Measurements from ENCODE around the gene PPP4R1.

The PPP4R1 gene

DNA sequence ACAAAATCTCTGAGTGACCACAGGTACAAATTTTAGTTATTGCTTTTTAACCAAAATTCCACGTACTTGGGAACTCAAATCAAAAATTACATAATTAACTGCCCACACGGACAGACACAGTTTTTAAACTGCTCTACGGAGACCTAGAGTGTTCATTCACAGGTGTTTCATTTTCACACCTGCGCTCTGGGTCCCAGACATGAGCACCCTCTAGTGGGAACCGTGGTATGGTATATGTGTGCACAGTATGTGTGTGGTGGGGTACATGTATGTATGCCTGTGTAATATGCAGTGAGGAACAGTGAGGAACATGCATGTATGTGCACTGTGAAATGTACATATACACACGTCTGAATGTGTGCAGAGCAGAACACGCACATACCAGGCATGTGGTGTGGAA lies 65.0 kb downstream of the PPP4R1 start:
- DNase-seq (ENCODE audit: low read depth in 2 of 2, low spot score in 1 of 2), result no peak

DNA sequence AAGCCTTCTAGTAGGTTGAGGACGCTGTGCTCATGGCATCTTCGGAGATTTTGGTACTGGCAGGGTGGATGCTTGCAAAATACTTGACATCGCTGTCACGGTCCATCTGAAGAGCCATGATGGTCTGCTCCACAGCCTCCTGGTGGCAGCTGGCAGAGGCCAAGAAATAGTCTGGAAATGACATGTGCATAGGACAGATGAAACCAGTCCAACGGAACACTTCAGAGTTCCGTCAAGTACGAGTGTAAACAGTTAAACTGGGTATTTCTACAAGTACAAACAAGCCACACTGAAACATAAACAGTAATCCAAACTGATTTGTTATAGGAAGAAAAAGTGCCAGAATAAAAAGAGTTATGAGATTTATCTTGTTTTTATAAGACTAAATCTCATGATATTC lies 66.6 kb downstream of the PPP4R1 start:
- no peak for DNase-seq (ENCODE audit: low read depth in 2 of 2, low spot score in 1 of 2)

DNA sequence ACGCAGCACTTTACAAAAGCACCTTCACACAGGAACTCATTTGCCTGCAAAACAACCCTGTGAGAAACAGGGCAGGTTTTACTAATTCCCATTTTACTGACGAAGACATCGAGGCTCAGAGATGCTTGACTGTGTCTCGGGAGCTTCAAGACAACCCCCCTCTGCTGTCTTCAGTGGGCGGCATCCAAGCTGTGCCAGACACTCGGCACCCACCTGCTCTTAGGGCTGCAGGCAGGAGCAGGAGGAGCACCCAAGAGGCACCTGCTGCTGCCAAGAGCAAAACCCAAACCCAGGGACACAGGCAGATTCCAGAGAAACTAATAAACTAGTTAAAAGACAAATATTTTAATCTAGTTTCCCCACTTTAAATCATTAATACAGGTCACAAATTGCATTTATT lies 67.9 kb downstream of the PPP4R1 start:
- no peak for DNase-seq (ENCODE audit: low read depth in 2 of 2, low spot score in 1 of 2)

DNA sequence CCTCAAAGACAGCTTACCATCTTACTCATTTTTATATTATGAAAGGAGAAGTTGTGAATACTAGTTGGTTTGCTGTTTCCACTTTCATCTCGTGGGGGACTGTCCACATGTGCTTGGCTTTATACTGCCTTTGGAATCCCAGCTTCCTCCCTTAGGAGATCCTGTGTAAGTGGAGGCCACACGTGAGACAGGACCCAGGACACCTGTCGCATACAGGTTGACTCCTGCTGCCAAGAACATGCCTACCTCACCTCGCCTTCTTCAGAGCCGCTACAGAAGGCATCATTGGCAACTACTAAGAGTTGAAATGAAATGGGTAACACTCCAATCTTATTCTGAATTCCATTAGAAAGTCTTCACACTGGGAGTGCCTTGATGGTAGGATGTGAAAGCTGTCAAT lies 69.3 kb downstream of the PPP4R1 start:
- no peak for DNase-seq (ENCODE audit: low read depth in 2 of 2, low spot score in 1 of 2)

GRCh38 chr18:9542924-9543323 lies 71.4 kb downstream of the PPP4R1 start:
- no peak for DNase-seq (ENCODE audit: low read depth in 2 of 2, low spot score in 1 of 2)

- DNase-seq (ENCODE audit: low read depth in 2 of 2, low spot score in 1 of 2), result no peak
Measured at GRCh38 chr18:9539938-9540337, 74.4 kb downstream of the PPP4R1 start.

DNA sequence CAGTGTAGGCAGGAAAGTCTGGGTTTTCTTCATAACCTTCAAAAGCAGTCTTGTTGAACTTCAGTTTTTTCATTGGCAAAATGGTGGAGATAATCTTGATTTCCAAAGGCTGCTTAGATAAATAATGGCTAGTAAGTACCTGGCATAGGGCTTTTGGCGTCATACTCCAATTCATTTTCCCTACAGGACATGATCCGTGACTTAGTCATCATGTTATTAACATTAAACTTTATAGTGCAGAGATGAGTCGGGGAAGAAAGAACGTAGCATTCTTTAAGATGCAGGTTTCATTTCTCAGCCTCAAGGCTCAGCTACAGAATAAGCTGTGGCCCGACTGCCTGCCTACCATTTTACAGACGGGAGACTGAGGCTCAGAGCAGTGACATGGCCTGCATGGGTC lies 75.1 kb downstream of the PPP4R1 start:
- no peak for DNase-seq (ENCODE audit: low read depth in 2 of 2, low spot score in 1 of 2)

DNA sequence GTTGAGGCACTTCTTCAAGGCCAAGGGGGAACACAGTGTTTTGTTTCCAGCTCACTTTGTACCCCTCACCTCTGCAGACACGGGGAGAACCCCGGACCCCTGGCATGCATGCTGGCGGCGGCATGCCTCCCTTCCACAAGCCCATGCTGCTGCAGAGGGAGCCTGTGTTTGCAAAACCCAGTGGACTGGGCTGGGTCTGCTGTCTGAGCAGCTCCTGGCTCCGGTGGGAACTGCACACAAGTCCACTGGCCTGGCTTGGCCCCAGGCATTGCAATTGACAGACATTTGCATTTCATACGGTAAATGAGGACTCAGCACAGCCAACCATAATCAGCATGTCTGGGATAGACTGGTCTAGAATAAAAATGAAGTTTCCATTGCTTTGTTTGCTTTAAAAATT lies 76.7 kb downstream of the PPP4R1 start:
- no peak for DNase-seq (ENCODE audit: low read depth in 2 of 2, low spot score in 1 of 2)

- DNase-seq (ENCODE audit: low read depth in 2 of 2, low spot score in 1 of 2), result no peak
Measured at GRCh38 chr18:9536354-9537152, 77.8 kb downstream of the PPP4R1 start.

DNA sequence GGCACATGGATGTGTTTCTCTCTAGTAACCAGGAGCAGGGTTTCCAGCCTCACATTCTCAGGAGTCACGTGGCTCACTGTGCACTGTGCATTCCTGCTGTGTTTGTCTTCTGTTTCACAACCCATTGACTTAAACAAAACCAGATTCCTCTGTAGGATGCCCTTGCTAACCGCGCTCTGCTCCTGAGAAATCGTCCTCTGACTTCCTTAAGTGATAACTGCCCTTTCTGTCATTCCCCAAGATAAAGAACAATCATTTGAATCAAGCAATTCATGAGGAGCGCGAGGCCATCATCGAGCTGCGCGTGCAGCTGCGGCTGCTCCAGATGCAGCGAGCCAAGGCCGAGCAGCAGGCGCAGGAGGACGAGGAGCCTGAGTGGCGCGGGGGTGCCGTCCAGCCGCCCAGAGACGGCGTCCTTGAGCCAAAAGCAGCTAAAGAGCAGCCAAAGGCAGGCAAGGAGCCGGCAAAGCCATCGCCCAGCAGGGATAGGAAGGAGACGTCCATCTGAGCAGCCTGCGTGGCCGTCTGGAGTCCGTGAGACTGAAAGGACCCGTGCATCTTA lies 78.8 kb downstream of the PPP4R1 start:
- no peak for DNase-seq (ENCODE audit: low read depth in 2 of 2, low spot score in 1 of 2)

- no peak for DNase-seq (ENCODE audit: low read depth in 2 of 2, low spot score in 1 of 2)
Measured at GRCh38 chr18:9534844-9535243, 79.5 kb downstream of the PPP4R1 start.

- no peak for DNase-seq (ENCODE audit: low read depth in 2 of 2, low spot score in 1 of 2)
Measured at GRCh38 chr18:9531791-9532410, 82.5 kb downstream of the PPP4R1 start.

GRCh38 chr18:9530226-9531009 lies 83.9 kb downstream of the PPP4R1 start:
- DNase-seq (ENCODE audit: low read depth in 2 of 2, low spot score in 1 of 2), result no peak

DNA sequence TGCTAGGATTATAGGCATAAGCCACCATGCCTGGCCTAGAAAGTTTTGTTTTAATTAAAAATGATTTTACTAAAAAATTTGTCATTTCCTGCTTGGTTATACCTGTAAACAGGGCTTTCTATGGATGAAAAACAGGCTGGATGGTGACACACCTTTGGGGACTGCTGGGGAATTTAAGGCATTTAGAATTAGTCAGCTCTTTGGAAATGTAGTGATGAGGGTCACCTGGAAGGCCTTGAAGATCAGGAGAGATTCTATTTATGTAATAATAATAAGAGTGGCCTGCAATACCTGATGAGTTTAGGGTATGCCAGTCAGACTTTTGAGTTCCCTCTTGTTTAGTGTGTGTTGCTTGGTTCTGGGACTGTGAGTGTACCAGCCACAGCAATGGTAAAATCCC lies 87.9 kb downstream of the PPP4R1 start:
- no peak for DNase-seq (ENCODE audit: low read depth in 2 of 2, low spot score in 1 of 2)

- DNase-seq (ENCODE audit: low read depth in 2 of 2, low spot score in 1 of 2), result no peak
Measured at GRCh38 chr18:9522952-9523351, 91.4 kb downstream of the PPP4R1 start.

DNA sequence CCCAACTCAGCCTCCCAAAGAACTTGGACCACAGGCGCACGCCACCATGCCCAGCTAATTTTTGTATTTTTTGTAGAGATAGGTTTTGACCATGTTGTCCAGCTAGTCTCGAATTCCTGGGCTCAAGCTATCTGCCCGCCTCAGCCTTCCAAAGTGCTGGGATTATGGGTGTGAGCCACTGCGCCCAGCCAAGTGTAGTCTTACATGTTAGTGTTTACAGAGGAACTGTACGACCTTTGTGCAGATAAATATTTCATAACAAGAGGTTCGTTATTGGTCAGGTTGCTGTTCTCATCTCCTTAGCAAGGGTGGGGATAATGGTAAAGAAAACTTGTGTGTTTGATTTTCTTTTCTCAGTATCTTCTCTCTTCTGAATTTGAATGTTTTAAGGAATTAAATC lies 92.6 kb downstream of the PPP4R1 start:
- DNase-seq (ENCODE audit: low read depth in 2 of 2, low spot score in 1 of 2), result no peak

GRCh38 chr18:9520666-9521065 lies 93.7 kb downstream of the PPP4R1 start:
- DNase-seq (ENCODE audit: low read depth in 2 of 2, low spot score in 1 of 2), result no peak

DNA sequence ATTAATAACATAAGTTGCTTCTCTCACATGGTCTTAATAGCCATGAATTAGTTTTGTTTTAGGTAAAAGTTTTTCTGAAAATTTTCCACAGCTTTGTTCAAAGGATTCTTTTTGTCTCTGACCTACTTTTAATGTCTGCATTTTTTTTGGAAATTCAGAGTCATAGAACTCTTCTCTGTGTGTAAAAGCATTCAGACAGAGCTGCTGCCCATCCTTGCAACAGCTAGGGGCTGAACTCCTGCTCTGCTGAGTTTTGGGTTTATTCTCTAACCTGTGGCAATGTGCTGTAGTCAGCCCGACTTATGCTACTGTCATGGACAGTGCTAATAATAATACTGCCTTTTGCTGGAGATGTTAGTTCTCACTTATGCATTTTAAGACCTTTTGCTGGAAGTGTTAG lies 95.0 kb downstream of the PPP4R1 start:
- DNase-seq (ENCODE audit: low read depth in 2 of 2, low spot score in 1 of 2), result no peak

DNA sequence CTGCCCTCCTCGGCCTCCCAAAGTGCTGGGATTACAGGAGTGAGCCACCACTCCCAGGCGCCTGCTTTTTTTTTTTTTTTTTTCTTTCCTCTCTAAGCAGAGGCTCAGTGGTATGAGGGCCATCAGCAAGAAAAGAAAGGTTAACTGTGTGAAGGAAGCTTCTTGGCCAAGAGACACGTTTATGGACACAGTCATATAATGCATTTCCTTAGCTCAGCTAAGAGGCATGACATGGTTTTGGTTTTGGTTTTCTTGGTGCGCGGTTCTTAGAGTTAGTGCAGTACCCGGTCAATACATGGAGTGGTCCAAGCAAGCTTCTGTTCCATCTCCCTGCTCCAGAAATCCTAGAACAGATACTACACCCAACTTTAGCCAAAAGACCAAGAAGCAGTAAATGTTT lies 96.5 kb downstream of the PPP4R1 start:
- DNase-seq (ENCODE audit: low read depth in 2 of 2, low spot score in 1 of 2), result no peak

DNA sequence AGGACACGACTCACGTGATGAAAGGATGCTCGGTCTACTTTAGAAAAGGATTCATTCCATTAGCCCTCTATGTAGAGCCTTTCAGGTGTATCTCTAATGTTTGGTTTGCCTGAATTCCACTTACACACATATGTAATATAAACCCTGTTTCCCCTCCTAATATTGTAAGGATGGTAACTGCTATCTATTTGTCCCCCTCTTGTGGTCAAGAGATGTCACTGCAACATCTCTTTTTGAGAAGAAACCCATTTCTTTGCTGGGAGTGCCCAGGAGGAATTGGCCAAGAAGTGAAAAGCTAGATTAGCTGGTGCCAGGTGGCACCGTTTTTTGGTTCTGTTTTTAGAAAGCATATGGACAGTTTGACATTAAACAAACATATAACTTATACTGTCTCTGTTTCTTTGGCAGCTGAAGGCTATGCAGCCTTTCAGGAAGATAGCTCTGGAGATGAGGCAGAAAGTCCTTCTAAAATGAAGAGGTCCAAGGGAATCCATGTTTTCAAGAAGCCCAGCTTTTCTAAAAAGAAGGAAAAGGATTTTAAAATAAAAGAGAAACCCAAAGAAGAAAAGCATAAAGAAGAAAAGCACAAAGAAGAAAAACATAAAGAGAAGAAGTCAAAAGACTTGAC lies 97.8 kb downstream of the PPP4R1 start:
- DNase-seq (ENCODE audit: low read depth in 2 of 2, low spot score in 1 of 2), result no peak

GRCh38 chr18:9513971-9514512 lies 100.3 kb downstream of the PPP4R1 start:
- no peak for DNase-seq (ENCODE audit: low read depth in 2 of 2, low spot score in 1 of 2)

Measured in stimulated activated CD8-positive, alpha-beta memory T cell treated with anti-CD3 and anti-CD28 coated beads, Interleukin-4, amount 100 ng/mL, for 4 hours (primary cell).